ENCODE measurements around the gene PRKCZ. TPM values are rescaled to one million over a fixed set of nuclear protein-coding genes. Genes with fewer than 3 reads are reported as not detected.

PRKCZ gene
- total RNA-seq, 3 donors from 2014 or later: 0.64 to 17.9 (median 12.5) TPM

DNA sequence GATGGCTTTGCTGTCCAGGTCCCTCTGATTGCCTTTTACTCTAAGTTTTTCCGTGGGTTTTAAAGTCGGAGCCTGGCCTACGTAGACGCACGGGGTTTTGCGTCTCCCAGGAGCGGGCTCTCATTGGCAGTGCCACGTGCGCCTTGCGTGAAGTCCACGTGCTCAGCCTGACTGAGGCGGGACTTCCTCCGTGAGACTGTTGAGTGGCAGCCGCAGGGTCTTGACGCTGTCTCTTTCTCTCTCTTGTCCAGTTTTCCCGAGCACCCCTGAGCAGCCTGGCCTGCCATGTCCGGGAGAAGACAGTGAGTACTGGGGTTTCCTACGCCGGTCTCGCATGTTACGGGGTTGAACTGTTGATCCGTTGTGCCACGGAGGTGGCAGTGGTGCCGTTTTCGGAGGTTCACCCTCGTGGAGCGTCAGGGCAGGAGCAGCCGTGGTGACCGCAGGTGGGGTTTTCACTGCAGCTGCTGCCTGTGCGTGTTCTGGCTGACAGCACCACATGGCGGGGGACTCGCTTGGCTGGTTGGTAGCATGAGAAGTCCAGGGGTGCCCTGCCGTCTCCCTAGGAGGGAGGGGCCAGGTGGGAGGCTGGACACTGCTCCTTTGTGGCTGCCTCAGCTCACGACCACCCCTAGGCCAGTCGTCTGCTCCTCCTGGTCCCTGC lies 9.2 kb downstream of the PRKCZ start:
- intact Hi-C loops (cut with DNase I; ENCODE audit: low total_unique reads): loop anchor here (10.0 kb wide), 1 partner anchor 545 kb away; no protein-coding TSS in a partner anchor
- no peak for DNase-seq (ENCODE audit: low spot score in 2 of 2)

DNA sequence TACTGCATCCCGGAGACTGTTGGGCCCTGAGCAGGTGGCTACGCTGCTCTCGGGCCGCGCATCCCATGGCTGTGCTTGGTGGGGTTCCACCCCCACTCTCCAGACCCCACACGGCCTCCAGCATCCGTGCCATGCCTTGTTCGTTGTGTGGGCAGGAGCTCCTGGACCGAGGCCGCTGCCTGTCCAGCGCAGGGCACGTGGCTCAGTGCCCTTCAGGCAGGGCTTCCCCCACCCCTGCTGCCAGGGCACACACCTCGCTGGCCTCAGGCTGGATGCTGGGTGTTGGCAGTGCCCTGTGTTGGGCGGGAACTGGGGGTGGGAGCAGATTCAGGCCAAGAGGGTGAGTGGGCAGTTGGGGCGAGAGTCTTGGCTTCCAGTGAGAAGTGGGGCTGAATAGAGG lies 9.9 kb downstream of the PRKCZ start:
- no peak for DNase-seq (ENCODE audit: low spot score in 2 of 2)
- H3K27me3 ChIP-seq: no peaks in the 10 kb centered on the region
- H3K4me1 ChIP-seq: no peaks in the 10 kb centered on the region
- peaks cover under 1 to 8% of the 10 kb centered on the region in 2 donors for H3K9me3 ChIP-seq
- H3K27ac ChIP-seq: no peak overlapping the region
- no peaks in the 10 kb centered on the region for H3K36me3 ChIP-seq
- TF ChIP-seq POLR2A (IDR thresholded peaks at IDR 0.05) (no peak), CTCF (IDR thresholded peaks at IDR 0.05) (no peak), POLR2AphosphoS5 (IDR thresholded peaks at IDR 0.05) (no peak)
- no peak overlapping the region for H3K4me3 ChIP-seq
- intact Hi-C loops (cut with DNase I; ENCODE audit: low total_unique reads): no loop called here

More for the DNA sequence above, 9.2 kb downstream of the PRKCZ start:
- H3K9me3 ChIP-seq: peaks cover 0 to 2% of the 10 kb centered on the region in 2 donors
- no peak overlapping the region for H3K27ac ChIP-seq
- H3K4me3 ChIP-seq: no peak overlapping the region
- no peaks in the 10 kb centered on the region for H3K4me1 ChIP-seq
- TF ChIP-seq POLR2AphosphoS5 (IDR thresholded peaks at IDR 0.05) (no peak), CTCF (IDR thresholded peaks at IDR 0.05) (no peak), POLR2A (IDR thresholded peaks at IDR 0.05) (no peak)
- no peaks in the 10 kb centered on the region for H3K27me3 ChIP-seq
- no peaks in the 10 kb centered on the region for H3K36me3 ChIP-seq

DNA sequence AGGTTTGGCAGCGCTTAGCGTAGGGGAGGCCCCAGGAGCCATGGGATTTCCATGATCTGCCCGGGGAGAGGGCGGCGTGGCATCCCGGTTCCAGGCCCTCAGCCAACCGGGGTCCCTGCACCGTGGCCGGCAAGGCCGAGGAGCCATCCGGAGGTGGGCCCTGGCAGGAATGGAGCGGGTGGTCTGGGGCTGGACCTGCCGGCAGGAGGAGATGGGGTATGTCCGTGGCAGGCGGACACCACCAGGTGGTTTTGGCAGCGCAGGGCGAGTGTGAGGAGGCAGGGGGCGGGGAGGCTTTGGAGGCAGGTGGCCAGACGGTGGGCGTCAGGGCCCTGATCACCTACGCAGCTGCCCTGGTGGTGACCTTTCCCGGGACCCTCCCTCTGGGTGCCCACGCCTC lies 10.3 kb downstream of the PRKCZ start:
- Histone ChIP-seq H3K27me3 (no peaks in the 10 kb centered on the region), H3K4me1 (no peaks in the 10 kb centered on the region), H3K27ac (no peak overlapping the region), H3K9me3 (peaks cover 5 to 8% of the 10 kb centered on the region in 2 donors), H3K36me3 (no peaks in the 10 kb centered on the region), H3K4me3 (no peak overlapping the region)
- intact Hi-C loops (cut with DNase I; ENCODE audit: low total_unique reads): no loop called here
- TF ChIP-seq POLR2AphosphoS5 (IDR thresholded peaks at IDR 0.05) (no peak), POLR2A (IDR thresholded peaks at IDR 0.05) (no peak), CTCF (IDR thresholded peaks at IDR 0.05) (no peak)
- no peak for DNase-seq (ENCODE audit: low spot score in 2 of 2)

DNA sequence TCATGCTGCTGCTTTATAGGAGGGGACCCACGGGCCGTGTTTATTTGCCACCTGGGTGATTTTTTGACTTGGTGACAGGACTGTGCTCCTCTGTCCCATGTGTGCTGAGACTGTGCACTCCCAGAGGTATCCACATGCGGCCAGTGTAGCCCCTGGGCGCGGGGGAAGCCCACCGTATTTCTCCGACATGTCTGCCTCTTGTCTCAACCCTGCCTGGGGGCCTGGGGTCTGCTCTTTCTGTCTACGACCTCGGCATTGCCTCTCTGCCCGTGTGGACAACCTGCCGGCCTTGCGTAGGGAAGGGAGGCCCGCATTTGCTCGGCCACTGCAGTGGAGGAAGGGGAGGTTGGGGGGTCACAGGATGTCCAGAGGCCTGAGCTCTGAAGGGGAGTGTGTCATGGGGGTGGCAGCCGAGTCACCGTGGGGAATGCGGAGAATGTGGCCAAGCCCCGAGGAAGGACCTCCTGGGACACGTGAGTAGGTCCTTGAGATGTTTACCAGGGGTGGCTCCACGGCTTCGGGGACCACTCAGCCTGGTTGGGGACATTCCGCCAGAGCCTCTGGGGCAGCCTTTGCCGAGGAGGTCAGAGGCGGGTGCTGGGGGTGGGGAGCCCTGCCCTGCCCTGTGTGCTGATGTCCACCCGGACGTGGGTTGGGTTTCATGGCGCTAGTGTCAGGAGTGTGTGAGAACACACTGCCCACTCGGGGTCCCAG lies 11.0 kb downstream of the PRKCZ start:
- no peak for DNase-seq (ENCODE audit: low spot score in 2 of 2)
- no peaks in the 10 kb centered on the region for H3K27me3 ChIP-seq
- peaks cover 8 to 9% of the 10 kb centered on the region in 2 donors for H3K9me3 ChIP-seq
- no peaks in the 10 kb centered on the region for H3K4me1 ChIP-seq
- no peak overlapping the region for H3K27ac ChIP-seq
- no peaks in the 10 kb centered on the region for H3K36me3 ChIP-seq
- intact Hi-C loops (cut with DNase I; ENCODE audit: low total_unique reads): no loop called here
- no peak for TF ChIP-seq POLR2AphosphoS5 (IDR thresholded peaks at IDR 0.05)
- H3K4me3 ChIP-seq: no peak overlapping the region

DNA sequence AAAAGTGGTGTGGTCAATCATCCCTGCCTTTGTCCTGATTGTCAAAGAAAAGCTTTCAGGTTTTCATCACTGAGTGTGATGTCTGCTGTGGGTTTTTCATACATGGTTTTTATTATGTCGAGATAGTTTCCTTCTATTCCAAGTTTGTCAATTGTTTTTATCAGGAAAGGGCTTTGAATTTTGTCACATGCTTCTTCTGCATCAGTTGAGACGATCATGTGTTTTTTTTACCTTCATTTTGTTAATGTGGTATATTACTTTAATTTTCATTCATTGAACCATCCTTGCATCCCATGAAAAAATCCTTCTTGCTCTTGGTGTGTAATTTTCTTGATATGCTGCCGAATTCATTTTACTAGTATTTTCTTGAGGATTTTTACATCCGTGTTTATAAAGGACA lies 15.5 kb downstream of the PRKCZ start:
- no peaks in the 10 kb centered on the region for H3K27me3 ChIP-seq
- intact Hi-C loops (cut with DNase I; ENCODE audit: low total_unique reads): no loop called here
- TF ChIP-seq CTCF (IDR thresholded peaks at IDR 0.05): no peak
- TF ChIP-seq POLR2A (IDR thresholded peaks at IDR 0.05): no peak
- no peak for TF ChIP-seq POLR2AphosphoS5 (IDR thresholded peaks at IDR 0.05)
- no peak overlapping the region for H3K4me3 ChIP-seq
- DNase-seq (ENCODE audit: low spot score in 2 of 2): no peak
- no peak overlapping the region for H3K27ac ChIP-seq
- no peaks in the 10 kb centered on the region for H3K36me3 ChIP-seq
- H3K9me3 ChIP-seq: peaks cover 8 to 10% of the 10 kb centered on the region in 2 donors
- no peaks in the 10 kb centered on the region for H3K4me1 ChIP-seq
